ENCODE measurements around the gene OAF. TPM values are rescaled to one million over a fixed set of nuclear protein-coding genes. Genes with fewer than 3 reads are reported as not detected.

The OAF gene
- total and polyA plus RNA-seq, 5 donors: 21.6 to 57.1 (median 43.1) TPM

DNA sequence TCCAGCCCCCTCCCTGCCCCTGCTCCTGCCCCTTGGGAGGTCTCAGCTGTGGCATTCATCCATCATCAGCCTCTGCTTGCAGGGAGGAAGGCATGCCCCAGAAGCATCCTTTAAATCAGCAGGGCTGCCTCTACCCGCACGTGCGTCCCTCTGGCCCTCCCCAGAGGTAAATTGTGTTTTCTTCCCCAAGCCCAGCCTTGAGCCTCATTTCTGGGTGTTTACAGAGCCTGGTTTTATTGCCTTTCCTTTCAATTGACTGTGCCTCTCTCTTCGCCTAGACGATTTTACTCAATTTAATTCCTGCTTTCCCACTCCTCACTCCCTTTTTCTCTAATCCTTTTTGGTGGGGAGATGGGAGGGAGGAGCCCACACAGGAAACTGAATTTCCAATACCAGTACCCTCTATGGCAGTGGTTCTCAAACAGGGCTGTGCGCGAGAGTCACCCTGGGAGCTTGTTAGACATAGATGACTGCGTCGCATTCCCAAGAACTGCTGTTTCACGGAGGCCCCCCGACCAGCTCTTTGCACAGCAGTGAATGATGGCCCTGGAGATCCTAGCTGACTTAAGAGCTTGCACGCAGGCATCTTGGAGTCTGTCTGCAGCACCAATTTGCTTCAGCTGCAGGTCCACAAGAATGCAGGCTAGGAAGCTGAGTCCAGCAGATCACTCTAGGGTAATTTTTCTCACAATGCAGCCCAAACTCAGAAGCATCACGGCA is 15.1 kb upstream of the OAF start:
- WGBS: 68% methylated on average over 13 of the region's 13 CpGs
- Histone ChIP-seq H3K4me1 (ENCODE audit: control insufficient read depth, insufficient read depth, low read length) (no peaks in the 10 kb centered on the region), H3K9me3 (ENCODE audit: control insufficient read depth, low read length) (no peaks in the 10 kb centered on the region), H3K4me3 (ENCODE audit: low read length) (no peak overlapping the region), H3K27me3 (ENCODE audit: control insufficient read depth, insufficient read depth) (no peaks in the 10 kb centered on the region), H3K27ac (ENCODE audit: low read length) (no peak overlapping the region)
- ATAC-seq (no peak), DNase-seq (peak in 1 of 3 donors; percentile 37)
- intact Hi-C loops (cut with DNase I): no loop called here

DNA sequence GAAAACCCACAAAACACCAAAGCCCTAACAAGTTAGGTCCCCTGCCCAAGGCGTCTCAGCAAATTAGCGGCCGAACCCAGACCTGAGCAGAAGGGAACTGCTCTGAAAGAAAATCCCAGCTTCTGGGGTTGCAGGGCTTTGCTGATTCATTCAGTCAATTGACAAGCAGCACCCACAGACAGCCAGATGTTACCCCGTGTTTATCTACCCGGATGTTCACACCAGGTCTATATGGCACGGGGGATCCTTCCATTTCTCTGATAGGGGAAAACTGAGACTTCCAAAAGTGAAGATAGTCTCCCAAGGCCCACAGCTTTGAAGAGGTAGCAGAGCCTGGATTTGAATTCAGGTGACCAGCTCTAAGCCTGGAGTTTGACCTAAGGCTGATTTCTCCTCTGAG is 14.0 kb upstream of the OAF start:
- H3K9me3 ChIP-seq (ENCODE audit: control insufficient read depth, low read length): no peaks in the 10 kb centered on the region
- WGBS: 78% methylated on average over 6 of the region's 6 CpGs
- DNase-seq (peak in 1 of 3 donors; percentile 15), ATAC-seq (no peak)
- no peaks in the 10 kb centered on the region for H3K4me1 ChIP-seq (ENCODE audit: control insufficient read depth, insufficient read depth, low read length)
- intact Hi-C loops (cut with DNase I): no loop called here
- no peaks in the 10 kb centered on the region for H3K27me3 ChIP-seq (ENCODE audit: control insufficient read depth, insufficient read depth)
- H3K4me3 ChIP-seq (ENCODE audit: low read length): no peak overlapping the region
- H3K27ac ChIP-seq (ENCODE audit: low read length): no peak overlapping the region

DNA sequence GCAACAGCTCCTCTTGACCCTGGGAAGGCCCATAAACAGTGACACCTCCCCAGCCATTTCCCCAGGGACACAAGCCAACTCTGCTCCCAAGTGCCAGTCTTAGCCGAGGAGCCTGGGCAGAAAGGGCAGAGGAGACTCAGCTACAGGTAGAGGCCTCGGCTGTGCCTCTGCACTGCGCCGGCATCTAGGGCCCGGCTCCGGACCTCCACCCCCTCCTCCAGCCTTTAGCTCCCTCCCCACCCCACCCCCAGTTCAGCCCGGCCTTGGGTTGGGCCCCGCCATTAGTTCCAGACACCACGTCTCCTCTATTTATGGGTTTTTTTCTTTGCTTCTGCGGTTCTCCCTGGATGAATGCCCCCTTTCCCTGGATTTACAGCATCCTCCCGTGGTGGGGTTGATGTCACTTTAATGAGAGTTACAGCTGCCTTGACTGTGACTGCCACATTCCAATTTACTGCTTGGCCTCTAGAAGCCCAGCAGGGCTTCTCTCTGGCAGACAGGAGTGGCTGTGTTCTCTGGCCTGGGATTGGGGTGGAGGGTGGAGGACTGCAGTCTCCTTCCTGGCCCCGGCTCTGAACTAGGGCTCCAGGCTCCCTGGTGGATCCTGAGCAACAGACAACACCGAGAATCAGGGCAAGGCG is 13.5 kb upstream of the OAF start:
- H3K9me3 ChIP-seq (ENCODE audit: control insufficient read depth, low read length): no peaks in the 10 kb centered on the region
- ATAC-seq: peak; percentile 68 to 84
- H3K27ac ChIP-seq (ENCODE audit: low read length): peak overlapping the region; percentile 44
- no peaks in the 10 kb centered on the region for H3K27me3 ChIP-seq (ENCODE audit: control insufficient read depth, insufficient read depth)
- H3K4me1 ChIP-seq (ENCODE audit: control insufficient read depth, insufficient read depth, low read length): no peaks in the 10 kb centered on the region
- intact Hi-C loops (cut with DNase I): no loop called here
- 56% methylated on average over 14 of the region's 14 CpGs for WGBS
- H3K4me3 ChIP-seq (ENCODE audit: low read length): no peak overlapping the region
- DNase-seq: peak in 2 of 3 donors; percentile 65 to 79

DNA sequence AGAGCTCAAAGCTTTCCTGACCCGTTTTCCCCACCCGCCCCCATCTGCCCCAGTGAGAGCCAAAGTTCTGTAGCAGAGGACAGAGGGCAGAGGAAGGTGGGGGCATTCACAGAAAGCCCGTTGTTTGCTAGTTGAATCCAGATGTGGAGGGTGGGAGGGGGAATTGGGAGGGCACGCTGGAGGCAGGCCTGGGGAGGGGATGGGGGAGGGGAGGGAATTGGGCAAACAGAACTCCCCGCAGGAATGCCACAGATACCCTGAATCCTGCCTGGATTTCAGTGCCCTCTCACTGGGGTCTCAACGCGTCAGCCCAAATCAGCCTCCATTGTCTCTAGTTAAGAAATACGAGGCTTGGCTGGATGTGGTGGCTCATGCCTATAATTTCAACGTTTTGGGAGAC is 12.9 kb upstream of the OAF start:
- Histone ChIP-seq H3K4me3 (ENCODE audit: low read length) (no peak overlapping the region), H3K27ac (ENCODE audit: low read length) (no peak overlapping the region), H3K27me3 (ENCODE audit: control insufficient read depth, insufficient read depth) (no peaks in the 10 kb centered on the region), H3K9me3 (ENCODE audit: control insufficient read depth, low read length) (no peaks in the 10 kb centered on the region), H3K4me1 (ENCODE audit: control insufficient read depth, insufficient read depth, low read length) (no peaks in the 10 kb centered on the region)
- ATAC-seq: no peak
- no peak for DNase-seq
- WGBS: 64% methylated on average over 9 of the region's 9 CpGs
- intact Hi-C loops (cut with DNase I): no loop called here

DNA sequence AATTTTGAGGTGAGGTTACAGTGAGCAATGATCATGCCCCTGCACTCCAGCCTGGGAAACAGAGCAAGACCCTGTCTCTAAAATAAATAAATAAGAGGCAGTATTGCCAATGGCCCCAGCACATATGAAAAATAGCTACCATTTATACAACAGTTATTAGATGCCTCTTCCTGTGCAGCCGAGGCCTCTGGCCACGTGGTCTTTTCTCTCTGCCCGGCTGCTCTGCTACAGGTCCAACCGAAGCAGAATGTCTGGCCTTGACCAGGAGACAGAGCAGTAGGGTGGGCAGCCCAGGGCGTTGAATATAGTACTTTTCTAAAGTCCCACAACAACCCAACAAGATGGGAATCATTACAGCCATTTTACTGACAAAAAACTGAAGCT is 12.4 kb upstream of the OAF start:
- intact Hi-C loops (cut with DNase I): no loop called here
- 70% methylated on average over 5 of the region's 5 CpGs for WGBS
- DNase-seq: peak in 1 of 3 donors; percentile 6
- Histone ChIP-seq H3K9me3 (ENCODE audit: control insufficient read depth, low read length) (no peaks in the 10 kb centered on the region), H3K27me3 (ENCODE audit: control insufficient read depth, insufficient read depth) (no peaks in the 10 kb centered on the region), H3K27ac (ENCODE audit: low read length) (no peak overlapping the region), H3K4me1 (ENCODE audit: control insufficient read depth, insufficient read depth, low read length) (no peaks in the 10 kb centered on the region), H3K4me3 (ENCODE audit: low read length) (no peak overlapping the region)
- no peak for ATAC-seq

DNA sequence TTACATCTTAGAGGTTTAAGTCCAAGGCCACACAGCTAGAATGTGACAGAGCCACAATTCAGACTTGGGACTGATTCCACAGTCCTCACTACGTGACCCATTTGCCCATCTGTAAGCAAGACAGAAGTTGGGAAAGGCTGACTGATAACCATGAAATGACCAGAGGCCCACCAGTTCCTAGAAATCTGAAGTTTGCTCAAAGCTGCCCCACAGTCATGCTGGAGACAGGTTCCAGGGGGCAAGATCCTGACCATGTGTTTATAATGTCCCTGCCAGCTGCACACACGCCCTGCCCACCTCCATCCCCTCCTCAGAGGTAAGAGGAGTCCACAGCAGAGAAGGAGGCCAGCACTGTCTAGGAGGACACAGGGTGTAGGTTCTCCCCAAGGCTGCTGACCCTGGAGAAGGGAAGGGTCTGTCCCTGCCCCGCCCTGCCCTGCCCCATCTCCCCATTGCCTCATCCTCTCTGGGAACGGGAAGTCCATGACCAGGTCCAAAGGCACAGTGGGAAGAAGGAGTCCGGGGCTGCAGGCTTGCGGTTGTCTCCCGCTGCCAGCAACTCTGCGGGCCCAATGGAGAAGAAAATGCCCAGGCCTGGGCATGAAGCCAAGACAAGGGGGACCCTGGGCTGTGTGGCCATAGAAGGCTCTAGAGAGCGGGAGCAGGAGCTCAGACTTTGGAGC is 11.9 kb upstream of the OAF start:
- no peaks in the 10 kb centered on the region for H3K9me3 ChIP-seq (ENCODE audit: control insufficient read depth, low read length)
- DNase-seq (peak in 1 of 3 donors; percentile 27), ATAC-seq (no peak)
- no peaks in the 10 kb centered on the region for H3K4me1 ChIP-seq (ENCODE audit: control insufficient read depth, insufficient read depth, low read length)
- no peak overlapping the region for H3K4me3 ChIP-seq (ENCODE audit: low read length)
- 87% methylated on average over 9 of the region's 9 CpGs for WGBS
- intact Hi-C loops (cut with DNase I): no loop called here
- no peaks in the 10 kb centered on the region for H3K27me3 ChIP-seq (ENCODE audit: control insufficient read depth, insufficient read depth)
- no peak overlapping the region for H3K27ac ChIP-seq (ENCODE audit: low read length)

DNA sequence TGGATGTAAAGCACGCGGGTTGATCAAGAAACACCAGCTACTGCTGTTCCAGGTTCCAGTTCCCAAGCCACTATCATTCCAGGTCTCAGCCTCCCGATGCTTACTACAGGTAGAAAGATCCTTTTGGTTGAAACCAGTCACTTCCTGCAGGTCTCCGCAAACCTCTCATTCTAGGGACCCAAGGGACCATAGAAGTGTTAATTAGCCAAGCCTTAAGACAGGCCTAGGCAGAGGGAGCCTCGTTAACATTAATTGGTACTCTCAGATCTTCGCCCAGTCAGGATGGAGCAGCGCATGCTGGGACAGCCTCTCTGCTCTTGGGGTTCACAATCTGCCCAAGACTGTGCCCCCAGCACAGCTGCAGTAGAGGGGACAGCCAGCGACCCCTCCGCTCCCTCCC is 11.2 kb upstream of the OAF start:
- WGBS: 83% methylated on average over 9 of the region's 9 CpGs
- no peaks in the 10 kb centered on the region for H3K9me3 ChIP-seq (ENCODE audit: control insufficient read depth, low read length)
- DNase-seq (peak in 1 of 3 donors; percentile 24), ATAC-seq (no peak)
- H3K4me3 ChIP-seq (ENCODE audit: low read length): no peak overlapping the region
- H3K4me1 ChIP-seq (ENCODE audit: control insufficient read depth, insufficient read depth, low read length): no peaks in the 10 kb centered on the region
- intact Hi-C loops (cut with DNase I): no loop called here
- H3K27me3 ChIP-seq (ENCODE audit: control insufficient read depth, insufficient read depth): no peaks in the 10 kb centered on the region
- H3K27ac ChIP-seq (ENCODE audit: low read length): no peak overlapping the region

DNA sequence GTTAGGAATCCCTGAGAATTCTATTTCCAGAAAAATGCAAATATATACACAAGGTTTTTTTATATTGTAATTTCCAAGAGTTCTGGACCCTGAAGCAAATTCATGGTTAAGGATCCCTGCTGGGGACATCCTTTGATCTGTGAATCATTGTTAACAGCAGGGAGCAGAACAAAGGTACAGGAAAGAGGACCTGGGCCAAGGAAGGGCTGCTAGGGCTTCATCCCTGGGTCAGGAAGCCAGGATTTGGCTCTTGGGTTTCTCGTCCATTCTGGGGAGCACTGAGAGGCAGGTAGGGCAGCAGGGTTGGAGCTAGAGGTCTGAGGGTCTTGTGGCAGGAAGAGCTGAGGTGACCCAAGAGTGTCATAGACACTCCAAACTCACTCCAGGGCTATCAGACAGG is 10.2 kb upstream of the OAF start:
- intact Hi-C loops (cut with DNase I): no loop called here
- DNase-seq: peak in 1 of 3 donors; percentile 8
- 73% methylated on average over 1 of the region's 1 CpG for WGBS

DNA sequence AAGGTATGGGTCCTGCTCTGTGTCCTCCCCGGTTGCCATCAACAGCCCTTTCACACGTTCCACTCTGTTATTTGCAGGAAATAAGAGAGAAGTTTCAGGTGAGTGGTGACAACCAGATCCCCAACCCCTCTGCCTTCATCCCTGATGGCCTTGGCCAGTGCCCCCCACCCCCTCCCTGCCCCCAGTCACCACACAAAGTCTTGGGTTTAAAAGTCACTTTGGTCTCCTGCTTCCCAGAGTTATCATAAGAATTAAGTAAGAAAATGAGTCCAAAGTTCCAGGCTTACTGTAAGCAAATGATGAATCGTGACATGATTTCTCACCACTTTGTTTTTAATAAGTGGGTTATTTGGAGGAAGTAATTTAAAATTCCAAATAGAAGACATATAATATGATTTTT is 9.2 kb upstream of the OAF start:
- no peak for ATAC-seq
- Histone ChIP-seq H3K27me3 (ENCODE audit: control insufficient read depth, insufficient read depth) (no peaks in the 10 kb centered on the region), H3K4me3 (ENCODE audit: low read length) (no peak overlapping the region), H3K27ac (ENCODE audit: low read length) (no peak overlapping the region), H3K9me3 (ENCODE audit: control insufficient read depth, low read length) (no peaks in the 10 kb centered on the region), H3K4me1 (ENCODE audit: control insufficient read depth, insufficient read depth, low read length) (no peaks in the 10 kb centered on the region)
- 58% methylated on average over 3 of the region's 3 CpGs for WGBS
- peak in 1 of 3 donors; percentile 5 for DNase-seq
- intact Hi-C loops (cut with DNase I): no loop called here

More for the DNA sequence above, 10.2 kb upstream of the OAF start:
- no peak for ATAC-seq
- H3K9me3 ChIP-seq (ENCODE audit: control insufficient read depth, low read length): no peaks in the 10 kb centered on the region
- H3K4me1 ChIP-seq (ENCODE audit: control insufficient read depth, insufficient read depth, low read length): no peaks in the 10 kb centered on the region
- no peak overlapping the region for H3K27ac ChIP-seq (ENCODE audit: low read length)
- H3K4me3 ChIP-seq (ENCODE audit: low read length): no peak overlapping the region
- H3K27me3 ChIP-seq (ENCODE audit: control insufficient read depth, insufficient read depth): no peaks in the 10 kb centered on the region

DNA sequence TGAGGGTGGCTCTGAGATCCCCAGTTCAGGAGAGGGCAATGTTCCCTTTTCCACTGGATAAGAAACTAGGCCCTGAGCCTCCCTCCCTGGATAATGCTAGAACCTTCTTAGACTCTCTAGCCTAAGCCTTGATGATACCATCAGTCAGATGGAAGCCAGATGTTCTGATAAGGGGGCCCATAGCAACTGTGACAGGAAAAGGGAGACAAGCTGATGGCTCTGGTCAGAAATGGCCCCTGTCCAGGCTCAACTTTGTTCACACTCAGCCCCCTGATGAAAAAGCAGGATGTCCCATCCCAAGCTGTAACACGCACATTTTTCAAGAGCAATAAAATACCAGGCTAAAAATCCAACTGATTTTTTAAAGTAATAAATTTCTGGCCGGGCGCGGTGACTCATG is 7.2 kb upstream of the OAF start:
- H3K27me3 ChIP-seq (ENCODE audit: control insufficient read depth, insufficient read depth): no peaks in the 10 kb centered on the region
- 87% methylated on average over 4 of the region's 4 CpGs for WGBS
- H3K4me3 ChIP-seq (ENCODE audit: low read length): no peak overlapping the region
- no peaks in the 10 kb centered on the region for H3K9me3 ChIP-seq (ENCODE audit: control insufficient read depth, low read length)
- DNase-seq: peak in 1 of 3 donors; percentile 2
- no peak overlapping the region for H3K27ac ChIP-seq (ENCODE audit: low read length)
- intact Hi-C loops (cut with DNase I): no loop called here
- peaks cover 3% of the 10 kb centered on the region for H3K4me1 ChIP-seq (ENCODE audit: control insufficient read depth, insufficient read depth, low read length)
- ATAC-seq: no peak

DNA sequence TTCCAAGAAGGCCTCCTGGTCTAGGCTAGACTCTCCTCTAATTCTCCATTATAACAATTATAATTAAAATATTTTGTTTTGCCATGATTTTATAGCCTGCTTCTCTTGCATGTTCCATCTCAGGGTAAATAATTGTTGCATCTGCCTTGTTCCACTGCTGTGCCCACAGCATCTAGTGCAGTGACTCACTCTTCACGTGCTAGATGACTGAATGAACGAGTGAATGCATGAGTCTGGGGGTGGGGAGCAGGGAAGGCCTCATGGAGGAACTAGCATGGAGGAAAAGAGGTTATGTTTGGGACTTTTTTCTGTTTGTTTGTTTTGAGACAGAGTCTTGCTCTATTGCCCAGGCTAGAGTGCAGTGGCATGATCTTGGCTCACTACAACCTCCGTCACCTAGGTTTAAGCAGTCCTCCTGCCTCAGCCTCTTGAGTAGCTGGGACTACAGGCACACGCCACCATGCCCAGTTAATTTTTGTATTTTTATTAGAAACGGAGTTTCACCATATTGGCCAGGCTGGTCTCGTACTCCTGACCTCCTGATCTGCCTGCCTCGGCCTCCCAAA is 5.2 kb upstream of the OAF start:
- ATAC-seq (no peak), DNase-seq (peak in 1 of 3 donors; percentile 5)
- Histone ChIP-seq H3K27me3 (ENCODE audit: control insufficient read depth, insufficient read depth) (no peaks in the 10 kb centered on the region), H3K27ac (ENCODE audit: low read length) (no peak overlapping the region), H3K4me3 (ENCODE audit: low read length) (no peak overlapping the region), H3K9me3 (ENCODE audit: control insufficient read depth, low read length) (no peaks in the 10 kb centered on the region), H3K4me1 (ENCODE audit: control insufficient read depth, insufficient read depth, low read length) (peaks cover 12% of the 10 kb centered on the region)
- 91% methylated on average over 7 of the region's 7 CpGs for WGBS
- intact Hi-C loops (cut with DNase I): no loop called here
